OCI-LY1 (cell line): Measurements from ENCODE around the gene FNIP1.
"Not testable (repeated sequence)": the region's sequence is repeated elsewhere in the genome, so short reads cannot be mapped to it uniquely, and the experiment has no call there.

Experiments used
- H2AFZ ChIP-seq: fragments of 200-600 bp; sonication (generic), shearing (Covaris generic); 2 replicates; pipeline ENCODE4 v1.6.0; 2014; ENCODE audit warnings: antibody characterized with exemption, mild to moderate bottlenecking, low read length
- H3F3A ChIP-seq: fragments of 200-600 bp; sonication (generic), shearing (Covaris generic); 2 replicates; pipeline ENCODE4 v1.6.0; 2014; ENCODE audit warnings: mild to moderate bottlenecking, antibody characterized with exemption, low read length, moderate library complexity; ENCODE audit not compliant: insufficient read depth
- H3K27ac ChIP-seq: fragments of 200-600 bp; sonication (generic); 2 replicates; pipeline ENCODE4 v1.5.1; 2014; ENCODE audit warnings: low read length, mixed run types, mild to moderate bottlenecking, low read depth; ENCODE audit not compliant: poor library complexity, severe bottlenecking
- H3K27me3 ChIP-seq: fragments of 200-600 bp; sonication (generic); 2 replicates; pipeline ENCODE4 v1.6.0; 2014; ENCODE audit warnings: antibody characterized with exemption, mild to moderate bottlenecking, low read length, moderate library complexity; ENCODE audit not compliant: insufficient read depth
- H3K36me3 ChIP-seq: fragments of 200-600 bp; sonication (generic); 2 replicates; pipeline ENCODE4 v1.6.1; 2014; ENCODE audit warnings: mild to moderate bottlenecking, antibody characterized with exemption, low read length, moderate library complexity, mixed read lengths; ENCODE audit not compliant: insufficient read depth
- H3K4me1 ChIP-seq: fragments of 200-600 bp; sonication (generic); 2 replicates; pipeline ENCODE4 v1.5.1; 2014; ENCODE audit warnings: mild to moderate bottlenecking, low read length, moderate library complexity; ENCODE audit not compliant: insufficient read depth, severe bottlenecking
- H3K4me2 ChIP-seq: fragments of 200-600 bp; sonication (generic), shearing (Covaris generic); 2 replicates; pipeline ENCODE4 v1.6.1; 2014; ENCODE audit warnings: low read length
- H3K4me3 ChIP-seq: fragments of 200-600 bp; sonication (generic); 2 replicates; pipeline ENCODE4 v1.5.1; 2014; ENCODE audit warnings: low read length, low read depth, mild to moderate bottlenecking, mixed read lengths; ENCODE audit not compliant: poor library complexity, severe bottlenecking
- H3K79me2 ChIP-seq: fragments of 200-600 bp; shearing (Covaris generic); 2 replicates; pipeline ENCODE4 v1.6.1; 2016; ENCODE audit warnings: mixed run types, low read length, mixed read lengths; ENCODE audit not compliant: insufficient read depth
- H3K9ac ChIP-seq: fragments of 200-600 bp; sonication (generic), shearing (Covaris generic); 2 replicates; pipeline ENCODE4 v1.6.1; 2014; ENCODE audit warnings: mild to moderate bottlenecking, low read length, mixed read lengths
- H3K9me2 ChIP-seq: fragments of 200-600 bp; sonication (generic), shearing (Covaris generic); 2 replicates; pipeline ENCODE4 v1.6.1; 2014; ENCODE audit warnings: low read depth, mild to moderate bottlenecking, low read length, mixed read lengths
- H3K9me3 ChIP-seq: fragments of 200-600 bp; shearing (Covaris generic); 2 replicates; pipeline ENCODE4 v1.6.1; 2014; ENCODE audit warnings: low read length, mixed read lengths
- H4K20me1 ChIP-seq: fragments of 200-600 bp; sonication (generic), shearing (Covaris generic); 2 replicates; pipeline ENCODE4 v1.6.0; 2016; ENCODE audit warnings: mild to moderate bottlenecking, low read length; ENCODE audit not compliant: insufficient read depth
- CTCF ChIP-seq: fragments of 200-600 bp; sonication (generic), shearing (Covaris generic); IDR thresholded peaks from 2 replicates; pipeline ENCODE4 v1.5.1; 2017; ENCODE audit warnings: mild to moderate bottlenecking, antibody characterized with exemption, low read length, moderate library complexity, mixed read lengths
- EZH2 ChIP-seq: fragments of 200-600 bp; sonication (generic), shearing (Covaris generic); IDR thresholded peaks from 2 replicates; pipeline ENCODE4 v1.8.0; 2017; ENCODE audit warnings: borderline replicate concordance, mixed run types, mild to moderate bottlenecking, antibody characterized with exemption, low read length, moderate library complexity, mixed read lengths

Gene FNIP1

GRCh38 chr5:131593921-131594320 lies 202.9 kb downstream of the FNIP1 start:
- Histone ChIP-seq H4K20me1 (no peaks in the 10 kb centered on the region), H3K4me2 (no peak overlapping the region), H3K4me3 (no peak overlapping the region), H3K4me1 (no peaks in the 10 kb centered on the region), H3K27me3 (no peaks in the 10 kb centered on the region), H3K27ac (no peak overlapping the region), H3K9me3 (peaks cover 10% of the 10 kb centered on the region; the same call in 1 of the 2 replicates), H3F3A (no peaks in the 10 kb centered on the region), H3K36me3 (peaks cover 55% of the 10 kb centered on the region), H3K9ac (no peak overlapping the region), H3K9me2 (no peaks in the 10 kb centered on the region), H3K79me2 (peaks cover 34% of the 10 kb centered on the region), H2AFZ (no peak overlapping the region)
- no peak for TF ChIP-seq EZH2
- no peak for TF ChIP-seq CTCF

DNA sequence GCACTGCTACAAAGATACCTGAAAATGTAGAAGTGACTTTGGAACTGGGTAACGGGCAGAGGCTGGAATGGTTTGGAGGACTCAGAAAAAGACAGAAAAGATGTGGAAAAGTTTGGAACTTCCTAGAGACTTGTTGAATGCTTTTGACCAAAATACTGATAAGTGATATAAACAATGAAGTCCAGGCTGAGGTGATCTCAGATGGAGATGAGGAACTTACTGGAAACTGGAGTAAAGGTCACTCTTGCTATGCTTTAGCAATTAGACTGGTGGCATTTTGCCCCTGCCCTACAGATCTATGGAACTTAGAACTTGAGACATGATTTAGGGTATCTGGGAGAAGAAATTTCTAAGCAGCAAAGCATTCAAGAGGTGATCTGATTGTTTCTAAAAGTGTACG lies 203.4 kb downstream of the FNIP1 start:
- not testable (repeated sequence) for H3K4me2 ChIP-seq, H3K4me1 ChIP-seq, H3K9me3 ChIP-seq, H3K27ac ChIP-seq, H3K4me3 ChIP-seq, H3K27me3 ChIP-seq, H3F3A ChIP-seq, H4K20me1 ChIP-seq, H3K9me2 ChIP-seq, H3K9ac ChIP-seq, H2AFZ ChIP-seq
- Histone ChIP-seq H3K79me2 (peaks cover 30% of the 10 kb centered on the region), H3K36me3 (peaks cover 55% of the 10 kb centered on the region)
